BJ (cell line): ENCODE data around the gene SLC45A1. TPM values are rescaled to one million over a fixed set of nuclear protein-coding genes. Genes with fewer than 3 reads are reported as not detected.

Experiments used
- CTCF ChIA-PET: fragments of 350-600 bp; formaldehyde crosslinking; extraction: SDS; loops from one replicate; lab custom pipeline; 2021; ENCODE audit warnings: antibody characterized with exemption, inconsistent platforms; lab: Yijun Ruan, JAX
- POLR2A ChIA-PET: fragments of 300-600 bp; sonication (Branson Sonifier 250); formaldehyde crosslinking; extraction: SDS; loops from one replicate; lab custom pipeline; 2021; ENCODE audit warnings: antibody characterized with exemption; lab: Charles Lee
- DNase-seq: peaks from one replicate; pipeline ENCODE4 v3.0.0-alpha.2; 2011; ENCODE audit warnings: low read depth
- H3K27me3 ChIP-seq: 2 replicates; pipeline ENCODE4 v1.6.0; 2011; ENCODE audit warnings: low read length; ENCODE audit not compliant: control insufficient read depth, insufficient read depth
- H3K36me3 ChIP-seq: 2 replicates; pipeline ENCODE4 v1.5.1; 2011; ENCODE audit warnings: low read length; ENCODE audit not compliant: control insufficient read depth, insufficient read depth
- H3K4me3 ChIP-seq: 2 replicates; pipeline ENCODE4 v1.5.1; 2011; ENCODE audit warnings: low read depth, mild to moderate bottlenecking, control low read depth, low read length
- CTCF ChIP-seq: IDR thresholded peaks from 2 replicates; pipeline ENCODE4 v1.5.1; 2011; ENCODE audit warnings: low read depth, mild to moderate bottlenecking, control low read depth, inconsistent platforms, low read length, moderate library complexity; ENCODE audit not compliant: insufficient read depth
- polyA plus RNA-seq: library from polyadenylated mRNA; depleted of rRNA; stranded (reverse); fragments of >200 nt; gene quantifications from 2 replicates; pipeline ENCODE4 v1.2.3, GENCODE V29; 2011

Gene SLC45A1
- polyA plus RNA-seq, 1 experiment = 1.4 TPM

DNA sequence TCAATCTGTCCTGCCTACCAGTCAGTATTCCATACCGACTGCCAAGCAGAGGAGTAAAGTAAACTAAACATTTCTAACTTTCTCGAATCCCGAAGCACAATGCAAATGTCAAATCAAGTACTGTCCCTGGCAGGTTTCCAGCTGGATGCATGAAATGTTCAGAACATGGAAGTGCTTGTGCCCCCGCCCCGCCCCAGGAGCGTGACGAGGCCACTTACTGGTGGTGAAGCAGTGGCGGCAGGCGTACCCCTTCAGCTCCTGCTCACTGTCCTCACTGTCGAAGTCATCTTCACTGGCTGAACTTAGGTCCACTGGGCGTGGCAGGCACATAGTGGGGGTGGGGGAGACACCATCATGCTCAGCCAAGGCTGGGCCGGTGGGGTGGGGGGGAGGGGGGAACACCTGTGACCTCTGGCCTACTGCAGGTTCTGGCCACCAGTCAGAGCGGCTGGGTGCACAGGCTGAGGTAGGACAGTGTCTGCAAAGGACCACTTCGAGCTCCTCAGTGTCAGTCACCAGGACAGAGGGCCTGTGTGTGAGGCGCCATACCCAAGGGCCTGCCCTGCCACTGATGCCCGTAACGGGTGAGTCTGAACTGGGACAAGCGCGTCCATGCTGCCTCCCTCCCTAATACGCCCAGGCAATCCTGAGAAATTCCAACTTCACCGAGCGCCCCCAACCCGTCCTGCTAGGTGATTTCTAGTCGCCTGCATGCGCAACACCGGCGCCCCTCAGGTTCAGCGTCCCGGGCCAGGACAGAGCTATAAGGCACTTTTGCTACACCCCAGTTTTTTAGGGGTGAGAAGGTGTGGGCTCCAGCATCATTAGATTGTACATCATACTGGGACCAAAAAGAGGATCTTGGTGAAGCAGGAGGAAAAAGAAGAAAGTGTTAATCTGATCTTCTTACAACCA, 46.9 kb downstream of the SLC45A1 start:
- Histone ChIP-seq H3K36me3 (peaks cover 35% of the 10 kb centered on the region), H3K27me3 (no peaks in the 10 kb centered on the region), H3K4me3 (no peak overlapping the region)
- POLR2A ChIA-PET = no interaction called here
- no peak for DNase-seq
- no peak for TF ChIP-seq CTCF
- CTCF ChIA-PET = no interaction called here

GRCh38 chr1:8365661-8366362, 47.9 kb downstream of the SLC45A1 start:
- peaks cover 31% of the 10 kb centered on the region for H3K36me3 ChIP-seq
- CTCF ChIA-PET = interaction anchor here (0.6 to 1.0 kb wide), 2 partner anchors 483 to 491 kb away, joined by 3 read pairs; no protein-coding TSS in a partner anchor

GRCh38 chr1:8367571-8368194, 49.8 kb downstream of the SLC45A1 start:
- ChIA-PET POLR2A (interaction anchor here (0.6 kb wide), 1 partner anchor 130 kb away, joined by 3 read pairs; no protein-coding TSS in a partner anchor), CTCF (interaction anchor here (0.7 to 1.6 kb wide), 3 partner anchors 11 to 41 kb away, joined by 3 to 4 read pairs (median 3); no protein-coding TSS in a partner anchor)
- peaks cover 18% of the 10 kb centered on the region for H3K36me3 ChIP-seq
- TF ChIP-seq CTCF = no peak
- H3K27me3 ChIP-seq = no peaks in the 10 kb centered on the region
- no peak overlapping the region for H3K4me3 ChIP-seq
- no peak for DNase-seq

More at GRCh38 chr1:8365661-8366362, 47.9 kb downstream of the SLC45A1 start:
- no peak for TF ChIP-seq CTCF
- H3K4me3 ChIP-seq = no peak overlapping the region
- DNase-seq = no peak
- POLR2A ChIA-PET = no interaction called here
- H3K27me3 ChIP-seq = no peaks in the 10 kb centered on the region

GRCh38 chr1:8368956-8369639, 51.2 kb downstream of the SLC45A1 start:
- CTCF ChIA-PET = interaction anchor here (0.7 to 1.6 kb wide), 2 partner anchors 9 to 19 kb away, joined by 3 to 4 read pairs; no protein-coding TSS in a partner anchor
- no peak for TF ChIP-seq CTCF
- no peak overlapping the region for H3K4me3 ChIP-seq
- POLR2A ChIA-PET = no interaction called here
- peaks cover 7% of the 10 kb centered on the region for H3K36me3 ChIP-seq
- DNase-seq = no peak
- H3K27me3 ChIP-seq = no peaks in the 10 kb centered on the region
